HG03558 (cell line): ENCODE data around the gene CRNKL1.

Experiments used
- ATAC-seq: cut with Tn5 transposase; IDR thresholded peaks from one replicate; pipeline ENCODE4 v1.9.1; 2021; ENCODE audit warnings: moderate number of reproducible peaks; ENCODE audit not compliant: unreplicated experiment; ENCODE audit errors: extremely low read depth

The CRNKL1 gene

DNA sequence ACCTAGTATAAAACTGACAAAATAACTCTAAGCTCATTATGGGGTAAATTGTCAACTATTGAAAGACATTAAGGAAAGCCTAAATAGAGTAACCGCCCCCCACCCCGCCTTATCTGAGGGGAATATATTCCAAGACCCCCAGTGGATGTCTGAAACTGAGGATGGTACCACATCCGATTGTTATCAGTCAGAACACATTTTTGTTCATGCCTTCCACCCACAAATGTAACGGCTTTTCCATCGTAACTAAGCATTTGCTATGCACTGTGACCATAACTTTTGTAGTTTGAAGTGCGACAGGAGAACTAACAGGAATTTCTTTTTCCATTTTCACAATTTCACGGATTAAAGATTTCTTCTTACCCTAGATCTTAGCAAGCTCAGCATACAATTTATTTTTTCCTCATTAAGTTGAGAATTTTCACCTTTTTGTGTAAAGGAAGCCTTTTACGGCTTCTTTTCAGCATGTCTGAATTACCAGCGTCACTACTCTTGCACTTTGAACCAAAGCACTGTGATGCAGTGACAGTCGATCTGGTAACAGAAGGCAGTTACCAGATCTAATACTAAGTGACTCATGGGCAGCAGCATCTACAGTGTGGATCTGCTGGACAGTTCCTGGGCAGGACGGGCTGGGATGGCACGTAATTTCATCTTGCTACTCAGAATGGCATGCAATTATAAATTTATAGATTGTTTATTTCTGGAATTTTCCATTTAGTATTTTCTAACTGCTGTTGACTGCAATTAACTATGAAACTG, 11.9 kb upstream of the CRNKL1 start:
- ATAC-seq: no peak

DNA sequence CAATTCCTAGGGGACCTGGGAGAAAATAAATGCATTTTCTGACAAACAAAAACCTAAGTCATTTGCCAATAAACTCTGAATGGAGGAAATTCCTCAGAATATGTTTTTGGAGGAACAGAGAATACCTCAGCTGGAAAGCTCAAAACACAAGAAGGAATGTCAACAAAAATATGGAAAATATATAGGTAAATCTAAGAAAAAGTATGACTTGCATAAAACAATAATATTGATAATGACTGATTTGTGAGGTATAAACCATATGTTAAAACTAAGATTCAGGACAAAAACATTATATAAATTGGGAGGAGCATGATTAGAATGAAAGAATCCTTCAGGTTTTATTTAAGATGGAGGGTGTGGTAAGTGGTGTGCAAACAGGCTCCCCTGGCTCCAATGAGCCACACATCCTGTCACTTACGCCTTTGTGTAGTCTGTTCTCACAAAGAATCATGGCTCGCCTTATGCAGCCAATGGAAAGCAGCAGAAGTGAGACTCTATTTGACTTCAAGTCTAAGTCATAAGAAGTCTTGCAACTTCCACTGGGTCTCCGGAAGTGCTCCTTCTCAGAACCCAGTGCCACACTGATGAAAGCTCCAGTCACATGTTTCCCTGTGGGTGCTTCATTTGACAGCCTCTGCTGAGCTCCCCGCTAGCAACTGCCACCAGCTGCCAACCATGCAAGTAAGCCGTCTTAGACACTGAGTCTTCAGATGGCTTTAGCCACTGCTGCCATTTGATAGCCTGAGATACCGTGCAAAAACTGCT, 8.2 kb upstream of the CRNKL1 start:
- ATAC-seq: no peak

DNA sequence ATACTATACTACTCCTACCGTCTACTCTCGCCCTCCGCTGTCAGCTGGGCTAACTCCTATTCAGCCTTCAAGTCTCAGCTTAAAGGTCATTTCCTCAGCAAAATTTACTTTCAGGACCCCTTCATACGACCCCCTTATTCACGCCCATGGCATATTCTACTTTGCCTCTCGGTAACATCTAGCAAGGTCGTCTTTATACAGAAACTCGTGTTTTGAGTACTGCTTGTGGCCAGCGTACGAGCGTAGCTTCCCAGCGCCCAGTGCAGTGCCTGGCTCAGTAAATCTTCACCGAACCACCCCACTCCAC, 546 bp downstream of the CRNKL1 start:
- no peak for ATAC-seq

DNA sequence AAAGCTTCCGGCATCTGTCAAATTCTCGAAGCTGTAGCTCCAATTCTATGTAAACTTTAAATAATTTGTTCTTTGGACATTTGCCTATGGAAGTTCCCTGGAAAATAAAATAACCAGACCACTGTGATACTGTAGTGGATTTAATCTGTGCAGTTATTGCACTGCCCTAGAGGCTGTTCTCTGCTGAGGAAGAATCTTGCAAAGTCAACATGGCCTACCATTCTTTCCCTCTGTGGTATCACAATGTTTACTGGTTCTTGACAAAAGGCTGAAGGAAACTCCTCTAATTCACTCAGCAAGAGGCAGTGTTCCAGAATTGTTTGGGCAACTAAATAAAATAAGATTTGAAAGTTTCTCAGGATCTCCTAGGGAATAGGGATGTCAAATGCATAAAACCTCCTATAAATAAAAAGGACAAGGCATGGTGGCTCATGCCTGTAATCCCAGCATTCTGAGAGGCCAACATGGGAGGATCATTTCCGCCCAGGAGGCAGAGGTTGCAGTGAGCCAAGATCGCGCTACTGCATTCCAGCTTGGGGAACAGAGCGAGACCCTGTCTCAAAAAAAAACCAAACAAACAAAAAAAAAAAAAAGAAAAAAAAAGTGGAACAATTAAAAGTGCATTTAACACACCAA, 12.4 kb downstream of the CRNKL1 start:
- no peak for ATAC-seq

DNA sequence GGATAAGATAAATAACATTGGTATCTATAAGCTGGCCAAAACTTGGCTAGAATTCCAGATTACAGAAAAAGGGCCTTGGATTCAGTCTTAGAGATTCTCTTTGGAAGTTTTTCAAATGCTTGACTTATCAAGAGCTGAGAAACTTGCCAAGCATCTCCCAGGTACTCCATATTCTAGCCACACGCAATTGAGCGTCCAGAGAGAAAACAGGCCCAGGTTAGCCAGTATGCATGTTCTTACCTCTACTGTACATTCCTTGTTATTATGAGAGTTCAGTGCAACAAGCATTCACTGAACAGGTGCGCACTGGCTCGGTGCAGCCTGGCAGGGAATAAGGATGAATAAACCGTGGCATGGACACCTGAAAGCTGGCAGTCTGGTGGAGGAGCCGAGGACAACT, 13.7 kb downstream of the CRNKL1 start:
- no peak for ATAC-seq

DNA sequence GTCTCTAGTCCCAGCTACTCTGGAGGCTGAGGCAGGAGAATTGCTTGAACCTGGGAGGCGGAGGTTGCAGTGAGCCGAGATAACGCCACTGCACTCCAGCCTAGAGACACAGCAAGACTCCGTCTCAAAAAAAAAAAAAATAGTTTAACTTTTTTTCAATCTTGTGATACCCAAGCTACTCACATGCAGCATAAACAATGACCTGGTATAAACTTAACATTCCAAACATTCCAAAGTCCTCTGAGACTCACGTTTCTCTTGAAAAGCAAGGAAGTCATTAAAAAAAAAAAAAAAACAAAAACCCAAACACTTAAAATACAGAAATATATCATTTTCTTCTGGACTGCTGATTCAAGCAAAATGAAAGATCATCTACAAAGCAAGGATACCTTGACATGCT, 14.3 kb downstream of the CRNKL1 start:
- ATAC-seq: no peak

DNA sequence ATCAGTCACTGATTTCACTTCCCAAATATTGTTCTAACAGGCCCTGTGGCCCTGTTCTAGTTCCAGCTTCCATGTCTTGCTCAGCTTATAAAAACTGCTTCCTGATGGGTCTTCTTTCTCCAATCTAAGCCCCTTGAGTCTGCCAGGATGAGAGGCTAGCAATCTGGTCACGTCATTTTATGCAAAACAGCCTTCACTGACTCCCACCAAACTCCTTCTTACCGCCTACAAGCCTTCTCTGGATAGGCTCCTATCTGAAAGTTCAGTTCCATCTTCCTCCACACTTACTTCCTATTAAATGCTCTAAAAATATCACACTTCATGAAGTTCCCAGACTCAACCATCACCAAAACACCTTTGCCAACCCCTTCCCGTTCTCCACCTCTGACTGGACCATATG, 15.5 kb downstream of the CRNKL1 start:
- no peak for ATAC-seq

DNA sequence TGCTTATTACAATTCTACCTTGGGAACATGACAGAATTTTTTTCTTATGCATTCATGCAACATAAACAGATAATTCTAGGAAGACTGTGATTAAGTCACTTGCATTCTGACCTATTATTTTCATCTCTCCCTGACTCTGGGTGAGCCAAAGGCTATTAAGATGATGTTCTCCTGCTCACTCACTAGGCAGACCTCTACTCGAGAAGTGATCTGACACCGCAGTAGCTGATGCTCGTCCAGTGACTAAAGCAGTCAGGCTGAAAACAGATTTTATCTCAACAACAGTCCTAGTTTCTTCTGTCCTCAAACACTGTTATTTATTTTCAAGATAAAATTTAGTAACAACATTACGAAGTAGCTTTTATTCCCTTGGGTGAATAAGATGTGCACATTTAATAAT, 17.8 kb downstream of the CRNKL1 start:
- no peak for ATAC-seq

DNA sequence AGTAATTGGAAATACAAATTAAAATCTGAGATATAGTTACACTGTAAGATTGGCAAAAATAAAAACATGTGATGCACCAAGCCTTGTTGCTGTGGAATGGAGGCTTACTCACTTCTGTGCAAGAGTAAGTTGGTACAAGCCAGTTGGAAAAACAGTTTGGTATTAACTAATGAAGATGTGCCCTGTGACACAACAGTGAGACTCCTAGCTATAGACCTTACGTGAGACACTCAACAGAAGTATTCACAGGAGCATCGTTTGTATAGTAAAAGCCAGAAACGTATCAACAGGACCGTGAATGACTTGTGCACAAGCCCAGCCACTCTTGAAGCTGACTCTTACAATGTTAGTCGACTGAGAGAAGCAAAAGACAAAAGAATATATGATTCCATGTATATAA, 20.5 kb downstream of the CRNKL1 start:
- no peak for ATAC-seq

DNA sequence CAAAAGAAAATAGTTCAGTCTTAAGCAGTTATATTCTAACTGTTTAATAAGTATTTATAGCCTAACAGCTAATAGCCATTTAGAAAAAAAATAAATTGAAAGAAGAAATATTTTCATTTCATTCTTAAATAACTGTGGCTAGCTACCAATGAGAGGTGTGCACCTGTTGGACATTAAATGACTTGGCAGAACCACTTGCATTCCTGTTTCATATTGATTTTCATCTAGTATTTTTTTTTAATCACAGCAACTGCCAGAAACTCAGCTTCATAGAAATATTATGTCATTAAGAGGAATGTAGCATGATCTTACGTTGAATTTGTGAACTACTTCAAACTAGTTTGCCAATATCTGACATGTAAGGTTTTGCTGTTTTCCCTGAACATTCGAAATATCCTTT, 25.0 kb downstream of the CRNKL1 start:
- ATAC-seq: no peak

DNA sequence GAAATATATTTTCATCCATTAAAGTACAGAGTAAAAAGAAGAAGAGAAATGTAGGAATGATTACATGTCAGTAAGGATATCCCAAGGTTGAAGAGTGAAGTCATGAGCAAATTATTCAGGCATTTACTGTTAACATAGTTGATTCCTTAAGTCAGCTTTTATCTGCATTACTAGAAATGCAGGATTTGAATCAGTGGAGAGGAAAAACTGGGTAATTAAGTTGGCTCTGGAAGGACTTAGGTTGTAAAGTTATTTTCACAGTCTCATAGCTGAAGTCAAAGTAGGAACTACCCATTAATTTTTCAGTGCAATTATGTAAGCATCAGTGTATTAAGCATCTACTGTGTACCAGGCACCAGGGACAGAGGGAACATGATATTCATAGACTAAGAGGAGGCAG, 27.3 kb downstream of the CRNKL1 start:
- ATAC-seq: no peak

DNA sequence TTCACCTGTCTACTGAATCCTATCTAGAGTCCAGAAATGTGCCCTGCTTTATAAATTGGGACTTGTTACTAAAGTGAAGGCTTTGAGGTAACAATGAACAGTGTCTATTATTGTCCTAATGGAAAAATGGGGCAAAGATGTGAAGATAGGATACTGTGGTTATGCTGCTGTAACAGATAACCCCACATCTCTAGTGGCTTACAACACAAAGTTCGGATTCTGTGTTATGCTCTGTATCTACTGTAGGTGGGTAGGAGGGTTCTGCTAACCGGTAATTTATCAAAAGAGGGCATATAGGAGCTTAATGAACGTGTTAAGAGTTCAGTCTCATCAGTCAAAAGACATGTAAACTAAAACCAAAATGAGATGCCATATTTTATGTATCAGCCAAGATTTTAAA, 28.9 kb downstream of the CRNKL1 start:
- no peak for ATAC-seq

DNA sequence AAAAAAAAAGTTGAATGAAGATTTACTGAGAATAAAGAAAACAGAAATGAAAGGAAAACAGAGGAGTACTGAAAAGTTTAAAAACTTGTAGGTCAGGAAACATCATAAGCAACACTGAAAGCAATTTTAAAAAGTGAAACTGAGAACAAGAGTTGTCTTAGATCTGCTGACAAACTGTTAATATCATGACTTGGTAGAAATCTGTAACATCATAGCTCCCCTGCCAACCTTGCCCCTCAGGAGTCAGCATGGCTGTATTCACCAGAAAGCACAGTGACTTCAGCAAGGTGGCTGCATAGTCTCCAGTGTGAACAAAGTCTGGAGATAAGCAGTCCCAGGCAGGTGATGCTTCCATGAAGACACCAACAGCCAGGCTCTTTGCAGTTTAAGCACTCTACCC, 29.8 kb downstream of the CRNKL1 start:
- peak; percentile 60 for ATAC-seq

DNA sequence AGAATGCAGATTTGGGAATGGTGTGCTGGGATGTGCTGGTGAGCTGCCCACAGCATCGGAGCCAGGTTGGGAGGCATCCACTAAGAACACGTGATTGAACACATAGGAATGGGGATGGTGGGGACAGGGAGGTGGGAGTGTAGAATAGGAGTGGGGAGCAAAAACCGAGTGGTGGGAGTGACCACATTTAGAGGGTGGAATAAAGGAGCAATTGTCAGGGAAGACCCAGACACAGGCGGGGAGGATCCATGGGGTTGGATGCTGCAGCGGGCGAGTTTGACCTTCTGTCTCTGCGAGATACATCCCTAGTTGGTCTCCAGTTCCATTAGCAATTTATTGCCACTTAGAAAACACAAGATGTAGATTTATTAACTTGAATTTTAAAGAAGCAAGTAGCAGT, 30.4 kb downstream of the CRNKL1 start:
- no peak for ATAC-seq

DNA sequence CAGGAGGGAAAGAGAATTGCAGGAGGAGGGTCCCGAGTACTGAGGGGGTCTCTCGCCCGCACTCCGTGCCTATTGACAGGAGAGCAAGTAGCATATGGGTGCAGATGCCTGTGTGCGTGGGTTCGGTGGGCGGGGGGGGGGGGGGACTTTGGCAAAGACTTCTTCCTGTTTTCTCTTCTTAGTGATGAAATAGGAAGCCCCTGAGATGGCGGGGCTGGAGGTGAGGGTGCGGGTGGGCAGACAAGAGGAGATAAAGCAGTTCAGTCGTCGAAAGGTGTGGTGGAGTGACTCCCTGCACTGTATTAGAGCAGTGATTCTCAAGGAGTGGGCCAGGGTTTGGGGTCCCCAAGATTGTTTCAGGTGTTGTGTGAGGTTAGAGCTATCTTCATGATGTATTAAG, 31.4 kb downstream of the CRNKL1 start:
- ATAC-seq: no peak

DNA sequence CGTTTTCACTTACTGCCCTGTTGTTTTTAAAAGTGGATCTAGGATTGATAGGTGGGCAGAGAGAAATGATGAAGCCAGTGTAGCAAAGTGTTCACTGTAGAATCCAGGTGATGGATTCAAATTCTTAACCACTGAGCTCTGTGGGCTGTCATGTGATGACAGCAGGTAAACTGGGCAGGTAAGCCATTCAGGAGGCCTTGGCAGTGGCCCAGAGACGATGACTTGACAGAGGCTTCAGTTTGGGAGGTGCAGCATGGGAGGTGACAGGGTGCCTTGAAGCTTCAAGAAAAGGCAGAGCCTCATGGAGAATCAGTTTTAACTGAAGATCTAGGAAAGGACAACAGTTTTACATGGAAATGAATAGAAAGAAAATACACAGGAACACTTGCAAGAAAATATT, 33.1 kb downstream of the CRNKL1 start:
- no peak for ATAC-seq

DNA sequence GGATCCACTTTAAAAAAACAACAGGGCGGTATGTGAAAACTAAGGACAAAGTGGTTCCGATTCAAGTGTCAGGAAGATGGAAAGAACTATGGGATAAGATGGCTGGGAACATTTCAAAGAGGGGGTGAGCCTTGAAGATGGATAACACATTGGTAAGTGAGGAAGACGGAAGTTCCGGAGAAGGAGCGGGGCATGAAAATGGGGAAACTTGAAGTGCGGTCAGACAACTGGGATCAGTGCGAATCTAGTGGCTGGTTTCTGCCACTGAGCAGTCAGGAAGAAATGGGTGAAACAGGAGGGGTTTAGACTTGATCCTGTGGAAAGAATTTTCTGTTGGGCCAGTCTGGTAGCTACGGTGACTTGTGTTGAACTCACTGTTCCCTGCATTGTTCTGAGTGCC, 33.9 kb downstream of the CRNKL1 start:
- ATAC-seq: no peak

DNA sequence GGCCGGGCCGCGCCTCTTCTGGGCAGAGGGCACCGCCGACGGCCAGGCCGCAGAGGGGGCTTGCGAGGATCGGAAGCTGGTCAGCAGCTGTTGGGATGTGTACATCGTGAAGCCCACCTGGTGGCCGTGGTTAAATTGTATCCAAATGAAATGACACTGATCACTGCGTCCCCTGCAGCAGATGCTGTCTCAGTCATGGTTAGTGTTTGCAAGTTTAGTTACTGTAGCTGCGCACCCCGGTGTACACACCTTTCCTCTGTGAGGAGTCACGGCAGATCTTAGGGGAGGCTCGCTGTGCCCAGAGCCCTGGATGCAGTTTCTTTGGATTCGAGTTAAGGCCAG, 34.5 kb downstream of the CRNKL1 start:
- ATAC-seq: peak; percentile 5

DNA sequence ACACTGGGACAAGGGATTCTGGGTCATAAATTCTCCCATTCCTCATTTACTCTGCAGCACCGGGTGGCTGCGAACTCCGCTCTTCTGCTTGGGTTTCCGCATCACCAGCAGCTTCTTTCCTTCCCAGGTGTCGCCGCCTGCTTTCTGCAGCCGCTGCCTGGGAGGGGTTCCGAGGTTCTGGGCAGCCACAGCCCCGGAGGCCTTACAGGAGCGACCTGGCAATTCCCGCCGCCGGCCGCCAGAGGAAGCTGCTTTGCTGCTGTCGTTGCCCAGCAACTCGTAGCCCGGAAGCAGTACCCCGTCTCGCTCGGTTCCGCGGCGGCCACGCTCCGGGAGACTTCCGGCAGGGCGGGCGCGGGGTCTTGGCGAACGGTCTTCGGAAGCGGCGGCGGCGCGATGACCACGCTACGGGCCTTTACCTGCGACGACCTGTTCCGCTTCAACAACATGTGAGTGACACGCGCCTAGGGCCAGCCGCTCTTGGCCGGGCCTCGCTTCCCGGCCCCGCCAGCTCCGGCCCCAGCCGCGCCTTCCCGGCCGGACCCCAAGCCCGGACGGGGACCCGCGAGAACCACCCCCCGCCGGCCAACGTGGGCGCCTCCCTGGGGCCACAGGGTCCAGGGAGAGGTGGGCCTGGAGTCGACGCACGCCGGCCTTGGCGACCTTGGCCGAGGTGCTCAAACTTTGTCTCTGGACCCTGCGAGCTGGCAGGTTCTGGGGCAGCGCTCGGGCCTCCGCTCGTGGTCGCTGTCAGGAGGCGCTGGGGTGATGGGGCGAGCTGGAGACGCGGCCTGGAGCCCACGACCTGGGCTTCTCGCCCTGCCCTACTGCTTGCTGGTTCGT, 35.0 kb downstream of the CRNKL1 start, which contains the start of gene NAA20:
Gene NAA20, plus strand, starts transcription at position 362 of the 843 bp plus-strand sequence. Its CDS starts 35 bp downstream, at position 397.
- peak; percentile 90 for ATAC-seq

DNA sequence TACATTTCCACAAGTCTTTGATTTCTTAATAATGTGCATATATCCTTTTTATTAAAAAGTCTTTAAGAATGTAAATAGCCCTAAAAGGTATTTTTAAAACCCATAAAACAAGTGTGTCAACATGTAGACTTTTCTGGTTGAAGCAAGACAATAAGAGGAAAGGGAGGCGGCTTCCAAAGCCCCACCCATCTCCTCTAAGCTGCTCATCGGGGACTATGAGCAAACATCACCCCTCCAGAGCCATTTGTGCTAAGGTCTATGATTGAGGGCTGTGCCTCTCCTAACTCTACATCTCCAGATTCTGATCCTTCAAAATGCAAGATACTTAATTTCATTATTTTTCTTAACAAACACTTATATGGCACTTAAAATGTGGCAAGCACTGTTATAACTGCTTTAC, 37.6 kb downstream of the CRNKL1 start:
- ATAC-seq: no peak

DNA sequence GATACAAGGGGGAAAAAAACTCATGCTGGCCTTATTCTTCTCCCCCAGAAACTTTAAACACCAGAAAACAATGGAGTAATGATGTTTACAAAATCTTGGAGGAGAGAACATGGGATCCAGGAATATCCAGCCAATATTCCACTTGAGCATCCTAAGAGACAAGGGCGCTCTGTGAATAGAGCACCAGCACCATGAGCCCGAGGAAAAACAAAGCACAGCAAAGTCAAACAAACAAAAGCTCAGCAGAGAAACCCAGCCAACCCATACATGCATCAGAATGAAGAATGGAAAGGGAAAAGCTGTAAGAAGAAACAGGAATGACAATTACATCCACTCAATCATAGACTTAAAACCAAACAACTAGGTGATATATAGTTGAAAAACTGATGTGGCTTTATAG, 39.7 kb downstream of the CRNKL1 start:
- ATAC-seq: no peak
